ENCODE data around the gene TRPV3. TPM values are rescaled to one million over a fixed set of nuclear protein-coding genes. Genes with fewer than 3 reads are reported as not detected.

Gene TRPV3
- total RNA-seq, 1 experiment from 2014 or later = 1.4 TPM

GRCh38 chr17:3510090-3510489, 47.5 kb downstream of the TRPV3 start:
- peaks cover 7% of the 10 kb centered on the region; the same call in 1 of the 2 replicates for H3K27me3 ChIP-seq (ENCODE audit: insufficient read depth, low read length)
- H3K9me3 ChIP-seq (ENCODE audit: control insufficient read depth in 1 of 2, insufficient read depth in 1 of 2, low read depth in 1 of 2, low read length in 2 of 2) = no peaks in the 10 kb centered on the region
- RAD21 ChIA-PET (ENCODE audit: low non-redundant PET in 1 of 2, low total read pairs in 2 of 2, uncharacterized antibody in 2 of 2, unreplicated experiment in 2 of 2) = no interaction called here
- no peaks in the 10 kb centered on the region for H3K36me3 ChIP-seq (ENCODE audit: control insufficient read depth in 1 of 2, insufficient read depth in 2 of 2, low read length in 2 of 2)
- no peaks in the 10 kb centered on the region for H3K79me2 ChIP-seq (ENCODE audit: insufficient read depth, low read length)
- no peak overlapping the region for H3K4me2 ChIP-seq (ENCODE audit: low read length)
- no peak overlapping the region for H3K9ac ChIP-seq (ENCODE audit: low read length)
- H3K4me3 ChIP-seq (replicated peaks in 1 of 2; ENCODE audit: low read depth in 1 of 2, low read length in 2 of 2) = no peak overlapping the region
- no peaks in the 10 kb centered on the region for H4K20me1 ChIP-seq (ENCODE audit: insufficient read depth)
- intact Hi-C loops (cut with micrococcal nuclease) = no loop called here
- H3K9me2 ChIP-seq (ENCODE audit: insufficient read depth) = no peaks in the 10 kb centered on the region
- POLR2A ChIA-PET = no interaction called here
- no peaks in the 10 kb centered on the region for H3K4me1 ChIP-seq (ENCODE audit: control insufficient read depth in 1 of 2, insufficient read depth in 2 of 2, low read length in 2 of 2)
- no TSS peak for BruUV-seq (replicated peaks)
- no peak overlapping the region for H3K27ac ChIP-seq (ENCODE audit: low read depth, low read length)
- ATAC-seq (no peak), DNase-seq (ENCODE audit: low read depth, low spot score) (no peak)
- H2AFZ ChIP-seq (ENCODE audit: low read depth, low read length, poor library complexity, severe bottlenecking) = no peak overlapping the region
- CTCF ChIA-PET = no interaction called here
- no peak for TF ChIP-seq ZNF274 (IDR thresholded peaks at IDR 0.05; ENCODE audit: low read depth, low read length)
- TF ChIP-seq ATF3 (IDR thresholded peaks at IDR 0.05) = no peak
- TF ChIP-seq CTCF (IDR thresholded peaks at IDR 0.05 in 2 of 3, conservative IDR thresholded peaks at IDR 0.05 in 1 of 3; ENCODE audit: borderline replicate concordance in 1 of 3, insufficient read depth in 1 of 3, low read depth in 2 of 3, low read length in 2 of 3) = no peak
- no peak for TF ChIP-seq TCF7L2 (IDR thresholded peaks at IDR 0.05; ENCODE audit: borderline replicate concordance, extremely low read depth, insufficient read depth, insufficient read length)
- no peak for TF ChIP-seq RAD21 (IDR thresholded peaks at IDR 0.05; ENCODE audit: low read depth)
- no peak for TF ChIP-seq MAX (IDR thresholded peaks at IDR 0.05)
- TF ChIP-seq JUND (IDR thresholded peaks at IDR 0.05) = no peak
- TF ChIP-seq SRF (IDR thresholded peaks at IDR 0.05; ENCODE audit: low read depth) = no peak
- no peak for TF ChIP-seq CEBPB (IDR thresholded peaks at IDR 0.05; ENCODE audit: low read depth)
- no peak for TF ChIP-seq EZH2 (IDR thresholded peaks at IDR 0.05)
- no peak for TF ChIP-seq REST (IDR thresholded peaks at IDR 0.05; ENCODE audit: low read depth)
- no peak for TF ChIP-seq FOSL1 (IDR thresholded peaks at IDR 0.05; ENCODE audit: low read depth)
- TF ChIP-seq POLR2A (IDR thresholded peaks at IDR 0.05; ENCODE audit: borderline replicate concordance, extremely low read depth, insufficient read depth, insufficient read length) = no peak
- no peak for TF ChIP-seq ELF1 (IDR thresholded peaks at IDR 0.05; ENCODE audit: borderline replicate concordance, low read depth)
- TF ChIP-seq YY1 (IDR thresholded peaks at IDR 0.05; ENCODE audit: extremely low read depth, insufficient replicate concordance, low read depth, low read length) = no peak
- TF ChIP-seq SP1 (IDR thresholded peaks at IDR 0.05; ENCODE audit: low read depth) = no peak
- no peak for TF ChIP-seq ZBTB33 (IDR thresholded peaks at IDR 0.05; ENCODE audit: extremely low read depth, insufficient replicate concordance, low read length)
- no peak for TF ChIP-seq EZH2phosphoT487 (IDR thresholded peaks at IDR 0.05; ENCODE audit: borderline replicate concordance)
- no peak for TF ChIP-seq CBX3 (IDR thresholded peaks at IDR 0.05; ENCODE audit: low read depth)

All from HCT116 (cell line).